ACHN (cell line): ENCODE data around the gene IQSEC3.
"Not testable (repeated sequence)": the region's sequence is repeated elsewhere in the genome, so short reads cannot be mapped to it uniquely, and the experiment has no call there.

Experiments used
- DNase-seq: peaks from one replicate; pipeline ENCODE4 v3.0.0-alpha.2; 2015
- in situ Hi-C: cut with HindIII; loops from 2 replicates; pipeline ENCODE4 v1.10.0; 2017; ENCODE audit warnings: low sequenced_read_pairs, low pct_ligation_motif_present, low pct_unique_long_range_greater_than_20kb

IQSEC3 gene

DNA sequence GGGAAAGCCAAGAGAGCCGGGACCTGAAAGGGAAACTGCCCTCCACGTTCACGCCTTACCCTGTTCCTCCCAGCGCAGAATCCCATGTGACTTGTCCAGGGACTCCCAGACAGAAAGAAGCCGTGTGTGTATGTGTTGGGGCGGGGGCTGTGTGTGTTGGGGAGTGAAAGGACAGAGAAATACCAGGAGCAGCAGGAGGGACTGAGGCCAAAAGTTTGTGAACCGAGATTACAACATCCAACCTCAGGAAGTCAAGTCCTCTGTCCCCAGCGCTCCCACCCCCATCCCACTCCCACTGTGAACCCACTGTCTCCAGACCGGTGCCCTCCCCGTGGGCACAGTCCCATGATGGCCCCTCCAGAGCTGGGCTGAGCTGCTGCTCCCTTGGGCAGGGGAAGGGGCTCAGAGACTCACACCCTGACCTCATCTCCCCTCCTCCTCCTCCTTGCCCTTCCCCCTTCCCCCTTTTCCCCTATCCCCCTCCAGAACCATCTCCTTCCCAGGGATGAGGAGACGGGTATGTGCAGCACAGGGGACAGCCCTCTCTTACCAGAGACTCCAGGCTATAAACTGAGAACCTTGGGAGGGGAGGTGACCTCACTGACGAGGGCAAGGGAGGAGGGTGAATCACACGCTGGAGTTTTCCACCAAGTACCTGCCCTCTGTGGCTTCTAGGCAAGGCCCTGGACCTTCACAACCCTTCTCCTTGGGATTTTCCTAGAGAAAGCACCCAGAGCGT is 147.6 kb downstream of the IQSEC3 start, which contains the start of gene SLC6A12:
Gene SLC6A12 (minus strand): TSS at position 155 of the 739 bp plus-strand sequence. CDS start 4,171 bp downstream, outside the sequence.
- peak; percentile 14 for DNase-seq
- in situ Hi-C loops: no loop called here

DNA sequence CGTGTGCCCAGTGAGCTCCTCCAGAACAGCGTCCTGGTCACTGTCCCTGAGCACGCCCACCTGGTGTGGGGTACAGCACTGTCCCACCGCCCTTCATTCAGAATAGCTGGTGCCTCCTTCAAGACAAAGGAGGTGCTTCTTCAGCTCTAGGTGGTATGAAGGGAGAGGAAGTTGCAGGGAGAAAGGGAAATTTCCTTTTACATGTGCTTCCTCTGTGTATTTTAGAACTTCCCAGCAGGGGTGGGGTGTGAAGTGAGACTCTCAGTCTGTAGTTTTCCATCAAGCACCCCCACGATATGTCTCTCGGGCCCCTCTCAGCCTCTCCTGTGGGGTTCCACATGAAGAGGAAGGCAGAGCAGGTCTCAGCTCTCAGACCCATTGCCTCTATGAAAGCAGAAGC is 148.5 kb downstream of the IQSEC3 start:
- in situ Hi-C loops: no loop called here
- no peak for DNase-seq

DNA sequence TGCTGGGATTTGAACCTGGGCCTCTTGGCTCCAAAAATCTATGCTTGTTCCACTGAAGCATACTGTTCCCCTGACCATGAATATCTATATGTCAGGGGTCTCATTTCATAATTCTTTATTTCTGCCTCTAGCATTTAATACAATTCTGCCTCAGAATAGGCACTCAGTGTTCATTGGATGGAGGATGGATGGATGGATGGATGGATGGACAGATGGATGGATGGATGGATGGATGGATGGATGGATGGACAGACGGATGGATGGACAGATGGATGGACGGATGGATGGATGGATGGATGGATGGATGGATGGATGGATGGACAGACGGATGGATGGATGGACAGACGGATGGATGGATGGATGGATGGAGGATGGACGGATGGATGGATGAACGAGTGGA is 150.5 kb downstream of the IQSEC3 start:
- in situ Hi-C loops, DNase-seq: not testable (repeated sequence)

DNA sequence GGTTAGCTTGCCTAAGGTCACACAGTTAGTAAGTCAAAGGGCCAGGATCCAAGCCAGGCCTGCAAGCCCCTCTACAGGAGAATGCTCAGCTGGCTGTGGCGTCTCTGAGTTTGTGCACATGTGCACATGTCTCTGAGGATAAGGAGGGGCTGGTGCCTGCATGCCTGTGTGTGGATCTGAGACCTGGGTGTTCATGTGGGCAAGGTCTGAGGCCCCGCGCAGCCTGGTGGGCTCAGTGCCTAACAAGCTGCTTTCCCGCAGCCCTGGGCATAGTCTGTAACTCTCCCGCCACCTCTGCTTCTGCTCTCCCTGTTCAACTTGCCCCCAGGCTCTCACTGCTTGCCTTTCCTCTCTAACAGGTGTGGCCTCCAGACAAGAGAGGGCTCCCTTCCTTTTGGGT is 151.7 kb downstream of the IQSEC3 start:
- in situ Hi-C loops: no loop called here
- DNase-seq: no peak

DNA sequence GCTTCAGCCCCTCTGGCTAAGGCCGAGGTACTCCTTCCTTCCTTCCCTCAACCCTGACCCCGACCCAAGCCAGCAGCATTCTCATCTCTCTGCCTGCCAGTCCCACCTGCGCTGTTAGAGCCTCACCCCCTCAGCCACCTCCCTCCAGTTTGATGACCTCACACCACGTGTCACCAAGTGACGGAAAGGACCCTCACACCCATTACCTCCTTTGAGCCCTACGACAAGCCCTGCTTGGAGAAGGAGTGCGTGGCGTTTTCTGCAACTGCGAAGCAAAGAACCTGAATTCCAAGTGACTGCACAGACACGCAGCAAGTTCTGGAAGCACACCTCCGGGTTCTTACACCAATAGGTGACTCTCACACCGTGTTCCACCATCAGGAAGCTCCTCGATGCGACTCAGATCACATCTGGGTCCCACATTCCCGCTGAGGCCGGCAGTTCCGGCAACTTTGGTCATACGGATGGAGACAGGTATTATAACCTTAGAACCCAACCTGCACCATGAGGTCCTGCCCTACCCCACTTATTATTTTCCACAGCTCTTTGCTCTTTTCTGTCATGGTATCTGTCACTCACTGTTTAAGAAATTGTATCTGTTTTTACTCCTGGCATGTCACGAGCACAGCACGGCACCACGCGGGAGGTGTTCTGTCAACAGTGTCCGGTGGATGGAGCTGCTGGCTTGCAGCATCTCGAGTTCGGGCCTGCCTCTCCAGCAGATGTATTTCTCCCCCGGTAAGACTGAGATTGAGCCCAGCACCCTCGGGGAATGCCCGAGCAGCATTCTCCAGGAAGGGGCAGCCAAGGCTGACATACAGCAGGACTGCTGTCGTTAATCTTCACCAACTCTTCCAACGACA is 152.4 kb downstream of the IQSEC3 start:
- no peak for DNase-seq
- in situ Hi-C loops: no loop called here

DNA sequence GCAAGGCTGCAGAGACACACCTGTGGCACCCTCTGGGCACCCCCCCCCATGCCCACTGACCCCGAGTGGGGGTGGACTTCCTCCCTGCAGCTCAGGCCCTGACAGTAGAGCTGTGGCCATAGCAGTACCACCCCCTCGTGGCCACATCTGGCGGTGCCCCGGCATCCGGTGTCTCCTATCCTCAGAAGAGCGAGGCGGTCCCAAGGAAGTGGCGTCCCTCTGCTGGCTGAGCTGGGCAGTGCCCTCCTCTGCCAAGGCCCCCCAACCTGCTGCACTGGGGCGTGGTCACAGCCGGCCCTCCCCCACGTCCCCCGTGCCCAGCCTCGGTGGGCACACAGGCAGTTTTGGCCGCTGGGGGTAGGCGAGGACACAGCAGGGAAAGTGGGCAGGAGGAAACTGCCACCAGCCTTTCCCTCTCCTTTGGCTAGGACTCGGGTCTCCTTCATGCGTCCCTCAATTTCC is 153.4 kb downstream of the IQSEC3 start:
- in situ Hi-C loops: no loop called here
- DNase-seq: peak; percentile 95

DNA sequence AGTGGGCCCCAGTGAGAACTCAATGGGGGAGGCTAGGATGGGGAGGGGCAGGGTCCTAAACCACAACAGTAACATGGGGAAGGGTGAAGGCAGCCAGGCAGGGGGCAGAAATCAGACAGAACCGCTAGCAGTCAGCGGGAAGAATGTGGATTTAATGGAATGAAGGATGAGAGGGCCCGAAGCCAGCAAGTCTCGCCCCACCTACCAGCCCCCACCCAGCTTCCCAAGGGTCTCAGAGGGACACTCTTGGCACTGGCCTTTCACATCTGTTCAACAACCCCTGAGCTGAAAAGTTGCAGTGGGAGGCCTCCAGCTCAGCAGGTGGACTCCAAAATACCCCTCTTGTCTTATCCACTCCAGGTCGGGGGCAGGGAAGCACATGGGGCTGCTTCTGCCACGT is 153.9 kb downstream of the IQSEC3 start:
- in situ Hi-C loops: no loop called here
- DNase-seq: no peak

DNA sequence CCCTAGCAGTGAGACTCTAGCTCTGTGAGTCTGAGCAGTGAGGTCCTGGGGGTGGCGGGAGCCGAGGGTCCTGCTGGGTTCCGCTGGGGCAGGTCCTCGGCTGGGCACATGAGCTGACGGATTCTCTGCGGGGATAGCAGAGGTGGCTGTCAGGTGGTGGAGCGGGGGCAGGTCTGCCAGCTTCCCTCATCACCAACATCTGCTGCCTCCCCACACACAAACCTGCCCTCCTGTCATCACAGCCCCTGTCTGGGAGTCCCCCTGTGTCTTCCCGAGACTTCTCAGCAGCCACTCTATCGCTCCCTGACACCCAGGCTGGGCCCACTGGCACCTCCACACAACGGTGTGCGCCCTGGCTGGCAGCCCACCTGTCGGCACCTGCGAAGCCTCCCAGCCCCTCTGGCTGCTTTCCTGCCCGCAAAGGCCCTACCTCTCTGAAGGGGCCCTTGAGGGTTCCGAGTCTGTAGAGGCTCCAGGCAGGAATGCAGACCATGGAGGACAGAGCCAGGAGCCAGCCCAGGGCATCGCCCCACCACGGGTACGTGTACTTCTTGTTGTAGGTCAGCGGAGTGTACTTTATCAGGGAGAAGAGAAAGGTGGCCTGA is 154.5 kb downstream of the IQSEC3 start:
- in situ Hi-C loops: no loop called here
- no peak for DNase-seq

DNA sequence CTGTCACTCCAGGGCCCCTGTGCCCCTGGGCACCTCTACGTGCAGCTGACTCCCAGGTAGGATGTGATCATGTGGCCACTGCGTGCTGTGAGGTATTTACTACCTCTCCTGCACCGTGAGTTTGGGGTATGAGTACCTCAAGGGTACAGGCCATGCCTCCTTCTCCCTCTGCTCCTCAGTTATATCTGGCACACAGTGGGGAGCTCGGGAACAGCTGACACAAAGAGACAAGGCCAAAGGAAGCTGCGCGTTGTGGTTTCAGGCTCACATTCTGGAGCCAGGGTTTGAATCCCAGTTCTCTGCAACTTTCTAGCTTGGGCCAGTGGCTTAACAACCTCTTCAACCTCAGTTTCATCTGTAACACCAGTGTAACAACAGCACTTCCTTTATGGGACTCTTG is 155.2 kb downstream of the IQSEC3 start:
- no peak for DNase-seq

DNA sequence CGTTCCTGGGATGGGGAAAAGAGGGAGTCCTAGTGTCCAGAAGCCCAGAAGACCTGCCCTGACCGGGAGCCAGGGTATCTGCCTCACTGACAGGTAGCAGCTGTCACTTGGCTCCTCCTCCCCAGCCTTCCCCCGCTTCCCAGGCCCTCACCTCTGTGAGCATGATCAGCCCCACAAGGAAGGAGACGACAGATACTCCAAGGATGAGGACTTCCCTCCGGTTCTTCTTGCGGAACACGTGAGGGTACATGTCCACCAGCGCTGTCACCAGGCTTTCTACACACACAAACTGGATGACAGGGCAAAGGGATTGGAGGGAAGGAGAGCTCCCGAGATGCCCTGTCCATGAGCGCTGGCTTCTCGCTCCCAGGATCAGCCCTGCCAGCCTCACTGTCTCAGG is 157.3 kb downstream of the IQSEC3 start:
- no peak for DNase-seq
- in situ Hi-C loops: no loop called here

More for the DNA sequence above, 155.2 kb downstream of the IQSEC3 start:
- in situ Hi-C loops: no loop called here

DNA sequence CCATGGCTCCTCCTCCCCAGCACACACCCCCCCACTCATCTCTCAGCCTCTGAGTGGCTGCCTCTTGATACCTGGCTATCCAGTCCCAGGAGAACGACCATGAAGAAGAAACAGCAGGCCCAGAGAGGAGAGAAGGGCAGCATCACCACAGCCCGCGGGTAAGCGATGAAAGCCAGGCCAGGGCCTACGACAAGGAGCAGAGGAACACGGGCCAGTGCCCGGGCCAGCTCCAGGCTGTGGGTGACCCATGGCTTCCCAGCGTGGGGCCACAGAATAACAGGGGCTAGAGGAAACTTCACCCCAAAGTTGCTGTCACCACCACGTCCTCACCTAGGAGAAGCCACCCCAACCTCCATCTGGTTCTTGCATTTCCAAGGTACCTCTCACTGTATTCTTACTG is 157.8 kb downstream of the IQSEC3 start:
- in situ Hi-C loops: no loop called here
- no peak for DNase-seq

DNA sequence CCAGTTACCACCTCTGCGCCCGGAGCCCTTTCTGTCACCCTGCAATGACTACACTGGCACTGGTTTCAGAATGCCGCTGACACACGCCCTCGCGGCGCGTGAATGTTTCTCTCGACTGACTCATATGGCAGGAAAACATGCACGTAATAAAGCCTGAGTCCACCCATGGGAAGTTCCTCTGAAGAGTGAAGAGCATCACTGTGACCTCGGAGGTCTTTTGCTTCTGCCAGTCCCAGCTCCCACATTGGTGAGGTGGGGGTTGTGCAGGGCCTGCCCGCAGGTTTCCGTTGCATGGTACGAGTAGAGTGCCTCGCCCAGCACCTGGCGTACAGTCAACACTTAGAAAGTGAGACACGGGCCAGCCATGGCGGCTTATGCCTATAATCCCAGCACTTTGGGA is 158.4 kb downstream of the IQSEC3 start:
- in situ Hi-C loops: no loop called here
- no peak for DNase-seq

DNA sequence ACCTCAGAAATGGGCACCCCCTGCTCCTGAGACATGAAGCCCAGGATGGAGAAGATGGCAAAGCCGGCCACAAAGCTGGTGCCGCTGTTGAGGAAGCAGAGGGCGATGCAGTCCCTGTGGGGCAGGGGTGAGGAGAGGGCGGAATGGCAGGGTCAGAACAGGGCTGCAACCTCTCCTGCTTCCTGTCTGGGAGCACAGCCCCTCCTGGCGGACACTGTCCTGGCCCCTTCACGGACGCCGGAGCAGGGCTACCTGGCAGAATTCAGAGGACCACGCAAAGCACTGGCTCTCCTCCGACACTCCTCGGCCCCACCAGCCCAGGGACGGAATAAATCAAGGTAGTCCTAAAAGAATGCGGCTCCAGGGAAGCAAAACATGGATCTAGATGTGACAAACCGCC is 159.8 kb downstream of the IQSEC3 start:
- in situ Hi-C loops: no loop called here
- DNase-seq: no peak

DNA sequence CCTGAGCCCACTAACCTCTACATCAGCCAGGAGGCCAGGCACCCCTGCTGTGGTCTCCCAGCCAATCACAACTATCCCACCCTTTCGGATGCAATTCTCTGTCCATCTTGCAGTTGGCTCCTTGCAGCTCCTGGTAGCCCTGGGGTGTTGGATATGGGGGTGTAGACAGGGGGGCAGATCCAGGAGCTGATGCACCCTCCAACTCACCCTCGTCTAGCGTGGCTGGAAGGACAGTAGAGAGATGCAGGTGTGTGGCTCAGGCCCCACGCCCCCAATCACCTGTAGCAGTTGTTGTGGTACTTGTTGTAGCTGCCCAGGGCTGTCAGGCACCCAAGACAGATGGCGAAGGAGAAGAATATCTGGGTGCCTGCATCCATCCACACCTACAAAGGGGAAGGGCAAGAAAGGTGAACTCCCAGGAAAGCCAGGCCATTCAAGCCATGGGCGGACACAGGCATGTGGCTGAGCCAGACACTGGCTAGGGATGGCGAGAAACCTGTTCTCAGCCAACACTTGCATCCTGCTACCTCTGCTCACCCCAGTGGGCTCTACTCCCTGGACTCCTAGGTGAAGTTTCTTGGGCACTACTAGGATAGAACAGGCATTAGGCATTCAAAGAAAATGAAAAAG is 160.8 kb downstream of the IQSEC3 start:
- in situ Hi-C loops: no loop called here
- no peak for DNase-seq
